ENCODE data around the gene NPEPPS.
"Not testable (repeated sequence)": the region's sequence is repeated elsewhere in the genome, so short reads cannot be mapped to it uniquely, and the experiment has no call there.

Gene NPEPPS

GRCh38 chr17:47561698-47562405, 30.9 kb downstream of the NPEPPS start:
- not testable (repeated sequence) for DNase-seq

- not testable (repeated sequence) for DNase-seq
These were observed 31.4 kb downstream of the NPEPPS start for GRCh38 chr17:47562406-47562705.

GRCh38 chr17:47567261-47567660, 36.4 kb downstream of the NPEPPS start:
- not testable (repeated sequence) for DNase-seq

- not testable (repeated sequence) for DNase-seq
These were observed 41.7 kb downstream of the NPEPPS start for GRCh38 chr17:47572561-47572960.

- not testable (repeated sequence) for DNase-seq
These were observed 51.5 kb downstream of the NPEPPS start for GRCh38 chr17:47582416-47582815.

- not testable (repeated sequence) for DNase-seq
These were observed 55.6 kb downstream of the NPEPPS start for GRCh38 chr17:47586378-47587055.

- DNase-seq = not testable (repeated sequence)
These were observed 62.6 kb downstream of the NPEPPS start for GRCh38 chr17:47593522-47593921.

- no peak for DNase-seq
These were observed 73.1 kb downstream of the NPEPPS start for GRCh38 chr17:47603830-47604597.

- no peak for DNase-seq
These were observed 73.7 kb downstream of the NPEPPS start for GRCh38 chr17:47604598-47604927.

GRCh38 chr17:47605011-47605410, 74.1 kb downstream of the NPEPPS start:
- DNase-seq = no peak

GRCh38 chr17:47607481-47607880, 76.6 kb downstream of the NPEPPS start:
- no peak for DNase-seq

GRCh38 chr17:47611372-47612350, 80.8 kb downstream of the NPEPPS start:
- DNase-seq = no peak

- DNase-seq = peak in 1 of 2 donors; percentile 54
These were observed 85.0 kb downstream of the NPEPPS start for GRCh38 chr17:47615766-47616424.

- DNase-seq = no peak
These were observed 87.5 kb downstream of the NPEPPS start for GRCh38 chr17:47618410-47618809.

GRCh38 chr17:47620503-47621245, 89.8 kb downstream of the NPEPPS start:
- DNase-seq = no peak

- DNase-seq = no peak
These were observed 90.6 kb downstream of the NPEPPS start for GRCh38 chr17:47621293-47622179.

GRCh38 chr17:47622180-47622549, 91.3 kb downstream of the NPEPPS start:
- DNase-seq = no peak

- DNase-seq = no peak
These were observed 93.8 kb downstream of the NPEPPS start for GRCh38 chr17:47624727-47625068.

GRCh38 chr17:47628014-47628566, 97.2 kb downstream of the NPEPPS start:
- no peak for DNase-seq

- no peak for DNase-seq
These were observed 98.9 kb downstream of the NPEPPS start for GRCh38 chr17:47629826-47630225.

Data from bone marrow (tissue), 2 donors.